Cardiac muscle cell (in vitro differentiated cells and primary cell): ENCODE measurements around the gene NEO1. TPM values are rescaled to one million over a fixed set of nuclear protein-coding genes. Genes with fewer than 3 reads are reported as not detected.

Source experiments
- DNase-seq, 2 donors: peaks; one replicate each; pipeline versions ENCODE4 v3.0.0 to v3.0.0-alpha.2; 2010 to 2017; ENCODE audit warnings: low read depth in 1 of 2, low spot score in 1 of 2
- H3K27ac ChIP-seq: fragments of 200-600 bp; sonication (generic); 2 replicates; pipeline ENCODE4 v1.5.1; 2016
- H3K27me3 ChIP-seq: fragments of 200-600 bp; sonication (generic); 2 replicates; pipeline ENCODE4 v1.6.0; 2016; ENCODE audit warnings: control low read depth
- H3K36me3 ChIP-seq: fragments of 200-600 bp; sonication (generic); 2 replicates; pipeline ENCODE4 v1.5.1; 2016; ENCODE audit warnings: control low read depth
- H3K4me1 ChIP-seq: fragments of 200-600 bp; sonication (generic); 2 replicates; pipeline ENCODE4 v1.8.1; 2017; ENCODE audit warnings: low read depth, mild to moderate bottlenecking, mixed run types
- H3K4me3 ChIP-seq: fragments of 200-600 bp; sonication (generic); 2 replicates; pipeline ENCODE4 v1.5.1; 2016; ENCODE audit warnings: mild to moderate bottlenecking
- H3K9me3 ChIP-seq: fragments of 200-600 bp; sonication (generic); 2 replicates; pipeline ENCODE4 v1.5.1; 2017; ENCODE audit warnings: low read depth, mild to moderate bottlenecking, control low read depth
- CTCF ChIP-seq: IDR thresholded peaks from 2 replicates; pipeline ENCODE4 v1.5.1; 2012; ENCODE audit warnings: low read depth, mild to moderate bottlenecking, low read length
- polyA plus RNA-seq: library from polyadenylated mRNA; unstranded; fragments of >200 nt; fragmentation: Nextera tagmentation; extraction: Ambion mirVana; gene quantifications from 2 replicates; pipeline ENCODE4 v1.2.1, GENCODE V29; 2016
- total RNA-seq: library from RNA; depleted of rRNA; stranded (reverse); fragments of >200 nt; gene quantifications from 2 replicates; pipeline ENCODE4 v1.2.3, GENCODE V29; 2016

The NEO1 gene
- total and polyA plus RNA-seq, 2 experiments from 2014 or later, result 12.9 to 37.4 TPM

GRCh38 chr15:73275862-73276261 is 223.6 kb downstream of the NEO1 start:
- Histone ChIP-seq H3K36me3 (peaks cover 4% of the 10 kb centered on the region), H3K4me1 (no peaks in the 10 kb centered on the region), H3K27ac (no peak overlapping the region)

GRCh38 chr15:73282567-73283365 is 230.5 kb downstream of the NEO1 start:
- no peak for TF ChIP-seq CTCF
- DNase-seq, result no peak
- H3K27ac ChIP-seq, result no peak overlapping the region
- H3K4me3 ChIP-seq, result no peak overlapping the region
- no peaks in the 10 kb centered on the region for H3K4me1 ChIP-seq
- H3K9me3 ChIP-seq, result no peaks in the 10 kb centered on the region
- peaks cover 3% of the 10 kb centered on the region for H3K36me3 ChIP-seq
- H3K27me3 ChIP-seq, result no peaks in the 10 kb centered on the region

More at GRCh38 chr15:73275862-73276261, 223.6 kb downstream of the NEO1 start:
- no peak for DNase-seq
- TF ChIP-seq CTCF, result no peak
- no peaks in the 10 kb centered on the region for H3K27me3 ChIP-seq
- no peaks in the 10 kb centered on the region for H3K9me3 ChIP-seq
- H3K4me3 ChIP-seq, result no peak overlapping the region

GRCh38 chr15:73283366-73283962 is 231.2 kb downstream of the NEO1 start:
- Histone ChIP-seq H3K27ac (no peak overlapping the region), H3K36me3 (peaks cover 10% of the 10 kb centered on the region), H3K27me3 (no peaks in the 10 kb centered on the region), H3K4me1 (no peaks in the 10 kb centered on the region), H3K4me3 (no peak overlapping the region), H3K9me3 (no peaks in the 10 kb centered on the region)
- no peak for TF ChIP-seq CTCF
- DNase-seq, result no peak

GRCh38 chr15:73284090-73284716 is 231.9 kb downstream of the NEO1 start:
- DNase-seq, result peak in 1 of 2 donors; percentile 26
- peak; percentile 16 for TF ChIP-seq CTCF

GRCh38 chr15:73286311-73286710 is 234.0 kb downstream of the NEO1 start:
- no peaks in the 10 kb centered on the region for H3K9me3 ChIP-seq
- no peak overlapping the region for H3K27ac ChIP-seq
- TF ChIP-seq CTCF, result no peak
- peaks cover 29% of the 10 kb centered on the region for H3K36me3 ChIP-seq
- no peak overlapping the region for H3K4me3 ChIP-seq
- peak in 1 of 2 donors; percentile 14 for DNase-seq
- no peaks in the 10 kb centered on the region for H3K27me3 ChIP-seq
- no peaks in the 10 kb centered on the region for H3K4me1 ChIP-seq

More at GRCh38 chr15:73284090-73284716, 231.9 kb downstream of the NEO1 start:
- peaks cover 15% of the 10 kb centered on the region for H3K36me3 ChIP-seq
- no peaks in the 10 kb centered on the region for H3K4me1 ChIP-seq
- H3K27me3 ChIP-seq, result no peaks in the 10 kb centered on the region
- H3K4me3 ChIP-seq, result no peak overlapping the region
- H3K27ac ChIP-seq, result no peak overlapping the region
- no peaks in the 10 kb centered on the region for H3K9me3 ChIP-seq
